Measurements from ENCODE around the gene FBXW5. TPM values are rescaled to one million over a fixed set of nuclear protein-coding genes. Genes with fewer than 3 reads are reported as not detected.

Gene FBXW5
- polyA plus RNA-seq, 3 donors, result 85.3 to 117 (median 92.7) TPM

GRCh38 chr9:136963751-136964150, 19.2 kb upstream of the FBXW5 start:
- TF ChIP-seq, protein P1, sequence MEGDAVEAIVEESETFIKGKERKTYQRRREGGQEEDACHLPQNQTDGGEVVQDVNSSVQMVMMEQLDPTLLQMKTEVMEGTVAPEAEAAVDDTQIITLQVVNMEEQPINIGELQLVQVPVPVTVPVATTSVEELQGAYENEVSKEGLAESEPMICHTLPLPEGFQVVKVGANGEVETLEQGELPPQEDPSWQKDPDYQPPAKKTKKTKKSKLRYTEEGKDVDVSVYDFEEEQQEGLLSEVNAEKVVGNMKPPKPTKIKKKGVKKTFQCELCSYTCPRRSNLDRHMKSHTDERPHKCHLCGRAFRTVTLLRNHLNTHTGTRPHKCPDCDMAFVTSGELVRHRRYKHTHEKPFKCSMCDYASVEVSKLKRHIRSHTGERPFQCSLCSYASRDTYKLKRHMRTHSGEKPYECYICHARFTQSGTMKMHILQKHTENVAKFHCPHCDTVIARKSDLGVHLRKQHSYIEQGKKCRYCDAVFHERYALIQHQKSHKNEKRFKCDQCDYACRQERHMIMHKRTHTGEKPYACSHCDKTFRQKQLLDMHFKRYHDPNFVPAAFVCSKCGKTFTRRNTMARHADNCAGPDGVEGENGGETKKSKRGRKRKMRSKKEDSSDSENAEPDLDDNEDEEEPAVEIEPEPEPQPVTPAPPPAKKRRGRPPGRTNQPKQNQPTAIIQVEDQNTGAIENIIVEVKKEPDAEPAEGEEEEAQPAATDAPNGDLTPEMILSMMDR (IDR thresholded peaks at IDR 0.05), result no peak

GRCh38 chr9:136963341-136963740, 18.8 kb upstream of the FBXW5 start:
- TF ChIP-seq, protein P1 (IDR thresholded peaks at IDR 0.05), result no peak
- Histone ChIP-seq H3K4me1 (ENCODE audit: control insufficient read depth in 1 of 2, insufficient read depth in 2 of 2, low read length in 2 of 2) (peaks cover 10 to 17% of the 10 kb centered on the region in 2 donors), H2AFZ (ENCODE audit: insufficient read depth, low read depth, low read length, poor library complexity, severe bottlenecking) (no peak overlapping the region), H3K9ac (ENCODE audit: insufficient read depth, low read length, poor library complexity, severe bottlenecking) (no peak overlapping the region), H3K27ac (ENCODE audit: low read depth in 1 of 2, low read length in 2 of 2) (no peak overlapping the region), H3K4me2 (replicated peaks; ENCODE audit: extremely low read depth, low read length, poor library complexity, severe bottlenecking) (no peak overlapping the region), H3K79me2 (ENCODE audit: insufficient read depth, low read length) (no peaks in the 10 kb centered on the region), H3K9me3 (replicated peaks in 1 of 2; ENCODE audit: control insufficient read depth in 1 of 2, insufficient read depth in 1 of 2, low read length in 2 of 2) (no peaks in the 10 kb centered on the region), H4K20me1 (ENCODE audit: insufficient read depth, low read length) (no peaks in the 10 kb centered on the region), H3K27me3 (ENCODE audit: control insufficient read depth in 2 of 2, insufficient read depth in 2 of 2, low read length in 2 of 2) (no peaks in the 10 kb centered on the region), H3K36me3 (replicated peaks in 1 of 2; ENCODE audit: control insufficient read depth in 1 of 2, insufficient read depth in 2 of 2, low read length in 2 of 2) (no peaks in the 10 kb centered on the region), H3K4me3 (replicated peaks in 1 of 3; ENCODE audit: low read depth in 2 of 3, low read length in 3 of 3) (no peak overlapping the region)
- no peak for DNase-seq
- intact Hi-C loops (cut with micrococcal nuclease), result no loop called here
- 96% methylated on average over 8 of the region's 15 CpGs for WGBS (ENCODE audit: insufficient coverage)
- H3K36me3 Mint-ChIP-seq, result no peaks in the 10 kb centered on the region
- H3K27me3 Mint-ChIP-seq (ENCODE audit: low read depth in 3 of 3), result peaks cover 9 to 20% (median 14%) of the 10 kb centered on the region in 3 donors
- H3K4me1 Mint-ChIP-seq, result peaks cover 16% of the 10 kb centered on the region
- H3K27ac Mint-ChIP-seq, result no peak overlapping the region
- H3K4me3 Mint-ChIP-seq, result no peak overlapping the region
- H3K9me3 Mint-ChIP-seq, result peaks cover 0 to 2% (median 0%) of the 10 kb centered on the region in 7 donors

More at GRCh38 chr9:136963751-136964150, 19.2 kb upstream of the FBXW5 start:
- DNase-seq, result no peak
- Mint-ChIP-seq H3K27ac (no peak overlapping the region), H3K4me3 (no peak overlapping the region), H3K36me3 (no peaks in the 10 kb centered on the region), H3K9me3 (peaks cover 0 to 2% (median 0%) of the 10 kb centered on the region in 7 donors), H3K4me1 (peaks cover 16% of the 10 kb centered on the region), H3K27me3 (ENCODE audit: low read depth in 3 of 3) (peaks cover 9 to 20% (median 14%) of the 10 kb centered on the region in 3 donors)
- no peak overlapping the region for H3K27ac ChIP-seq (ENCODE audit: low read depth in 1 of 2, low read length in 2 of 2)
- H3K36me3 ChIP-seq (replicated peaks in 1 of 2; ENCODE audit: control insufficient read depth in 1 of 2, insufficient read depth in 2 of 2, low read length in 2 of 2), result no peaks in the 10 kb centered on the region
- intact Hi-C loops (cut with micrococcal nuclease), result no loop called here
- H3K9me3 ChIP-seq (replicated peaks in 1 of 2; ENCODE audit: control insufficient read depth in 1 of 2, insufficient read depth in 1 of 2, low read length in 2 of 2), result no peaks in the 10 kb centered on the region
- no peaks in the 10 kb centered on the region for H4K20me1 ChIP-seq (ENCODE audit: insufficient read depth, low read length)
- 96% methylated on average over 5 of the region's 12 CpGs for WGBS (ENCODE audit: insufficient coverage)
- peaks cover 10 to 17% of the 10 kb centered on the region in 2 donors for H3K4me1 ChIP-seq (ENCODE audit: control insufficient read depth in 1 of 2, insufficient read depth in 2 of 2, low read length in 2 of 2)
- H3K4me2 ChIP-seq (replicated peaks; ENCODE audit: extremely low read depth, low read length, poor library complexity, severe bottlenecking), result no peak overlapping the region
- no peaks in the 10 kb centered on the region for H3K27me3 ChIP-seq (ENCODE audit: control insufficient read depth in 2 of 2, insufficient read depth in 2 of 2, low read length in 2 of 2)
- H3K4me3 ChIP-seq (replicated peaks in 1 of 3; ENCODE audit: low read depth in 2 of 3, low read length in 3 of 3), result no peak overlapping the region
- H3K9ac ChIP-seq (ENCODE audit: insufficient read depth, low read length, poor library complexity, severe bottlenecking), result no peak overlapping the region
- H2AFZ ChIP-seq (ENCODE audit: insufficient read depth, low read depth, low read length, poor library complexity, severe bottlenecking), result no peak overlapping the region
- no peaks in the 10 kb centered on the region for H3K79me2 ChIP-seq (ENCODE audit: insufficient read depth, low read length)
